GM18870 (cell line): ENCODE measurements around the gene CRTAP.
"Not testable (repeated sequence)": the region's sequence is repeated elsewhere in the genome, so short reads cannot be mapped to it uniquely, and the experiment has no call there.

Experiments used
- ATAC-seq: cut with Tn5 transposase; IDR thresholded peaks from one replicate; pipeline ENCODE4 v1.9.1; 2021; ENCODE audit warnings: moderate library complexity; ENCODE audit not compliant: unreplicated experiment

CRTAP gene

GRCh38 chr3:33173103-33173502, 59.3 kb downstream of the CRTAP start:
- no peak for ATAC-seq

DNA sequence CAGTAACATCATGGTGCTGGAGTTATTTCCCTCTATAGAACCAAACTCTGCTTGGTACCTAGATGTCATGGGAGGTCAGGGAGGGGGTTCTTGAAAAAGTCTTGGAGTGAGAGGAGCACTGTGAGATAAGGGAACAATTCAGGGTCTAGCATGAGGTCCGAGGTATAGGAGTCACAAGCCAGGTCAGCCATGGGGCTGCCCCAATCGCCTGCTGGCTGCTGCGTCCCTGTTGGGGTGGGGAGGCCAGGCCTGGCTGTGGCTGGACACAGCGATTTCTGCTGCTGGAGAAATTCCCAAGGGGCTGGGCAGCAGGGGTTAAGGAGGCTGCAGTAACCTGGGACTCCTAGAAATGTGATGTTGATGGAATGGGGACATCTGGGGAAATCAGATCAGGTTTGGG, 59.9 kb downstream of the CRTAP start:
- ATAC-seq = no peak

DNA sequence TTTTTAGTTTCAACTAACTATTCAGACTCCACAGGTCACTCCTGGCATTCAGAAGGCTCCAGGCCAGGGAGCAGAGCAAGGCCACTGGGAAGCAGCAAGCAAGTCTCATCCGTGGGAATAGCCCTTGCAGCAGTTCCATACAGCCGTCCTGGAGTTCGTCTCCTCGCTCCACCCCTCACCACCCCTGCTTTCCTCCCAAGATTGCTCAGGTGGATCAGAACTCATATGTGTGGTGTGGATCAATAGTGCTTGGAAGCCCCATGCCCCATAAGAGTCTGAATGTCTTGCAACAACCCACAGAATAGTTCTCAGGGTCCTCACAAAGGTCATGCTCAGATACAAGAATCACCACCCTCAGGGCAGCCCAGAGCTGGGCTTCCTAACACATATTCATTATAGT, 60.3 kb downstream of the CRTAP start:
- ATAC-seq = no peak

GRCh38 chr3:33174711-33175414, 61.0 kb downstream of the CRTAP start:
- no peak for ATAC-seq

DNA sequence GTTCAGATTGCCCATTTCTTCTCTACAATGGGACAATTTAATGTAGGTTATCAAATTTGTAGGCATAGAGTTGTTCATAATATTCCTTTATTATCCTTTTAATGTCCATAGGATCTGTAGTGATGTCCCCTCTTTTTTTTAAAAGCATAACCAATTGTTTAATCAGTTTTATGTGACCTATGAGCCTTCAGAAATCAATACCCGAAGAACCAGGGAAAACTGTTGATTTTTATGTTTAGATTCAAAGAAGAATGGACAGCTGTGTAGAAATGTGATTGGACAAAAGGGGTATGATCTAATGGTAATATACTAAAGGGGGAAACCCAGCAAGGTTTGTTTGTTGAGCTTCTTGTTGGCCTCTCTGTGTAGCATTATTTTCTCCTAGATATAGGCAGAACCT, 65.3 kb downstream of the CRTAP start:
- ATAC-seq = no peak

DNA sequence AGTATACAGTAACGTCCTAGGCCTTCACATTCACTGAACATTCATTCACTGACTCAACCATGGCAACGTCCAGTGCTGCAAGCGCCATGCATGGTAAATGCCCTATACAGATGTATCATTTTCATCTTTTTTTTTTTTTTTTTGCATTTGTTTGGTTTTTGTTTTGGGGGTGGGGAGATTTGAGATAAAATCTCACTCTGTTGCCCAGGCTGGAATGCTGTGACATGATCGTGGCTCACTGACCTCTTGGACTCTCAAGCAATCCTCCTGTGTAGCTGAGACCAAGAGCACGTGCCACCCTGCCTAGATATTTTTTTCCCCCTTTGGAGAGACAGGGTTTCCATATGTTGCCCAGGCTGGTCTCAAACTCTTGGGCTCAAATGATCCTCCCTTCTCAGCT, 67.4 kb downstream of the CRTAP start:
- ATAC-seq = no peak

GRCh38 chr3:33181641-33182040, 67.8 kb downstream of the CRTAP start:
- not testable (repeated sequence) for ATAC-seq

DNA sequence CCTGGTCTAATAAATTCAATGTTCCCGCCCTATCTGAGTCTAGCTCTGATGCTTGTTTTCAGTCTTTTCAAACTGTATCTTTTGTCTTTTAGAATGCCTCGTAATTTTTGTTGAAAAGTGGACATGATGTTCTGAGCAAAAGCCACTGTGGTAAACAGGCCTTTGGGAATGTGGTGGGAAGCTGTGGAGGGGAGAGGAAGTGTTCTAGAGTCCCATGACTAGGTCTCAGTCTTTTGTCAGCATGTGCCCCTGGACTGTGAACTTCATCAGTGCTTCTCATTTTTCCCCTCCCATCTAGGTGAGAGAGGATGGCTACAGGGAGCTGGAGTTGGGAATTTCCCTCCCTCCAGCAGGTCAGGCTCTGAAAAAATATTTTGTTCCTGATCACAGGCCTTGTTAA, 71.0 kb downstream of the CRTAP start:
- no peak for ATAC-seq

DNA sequence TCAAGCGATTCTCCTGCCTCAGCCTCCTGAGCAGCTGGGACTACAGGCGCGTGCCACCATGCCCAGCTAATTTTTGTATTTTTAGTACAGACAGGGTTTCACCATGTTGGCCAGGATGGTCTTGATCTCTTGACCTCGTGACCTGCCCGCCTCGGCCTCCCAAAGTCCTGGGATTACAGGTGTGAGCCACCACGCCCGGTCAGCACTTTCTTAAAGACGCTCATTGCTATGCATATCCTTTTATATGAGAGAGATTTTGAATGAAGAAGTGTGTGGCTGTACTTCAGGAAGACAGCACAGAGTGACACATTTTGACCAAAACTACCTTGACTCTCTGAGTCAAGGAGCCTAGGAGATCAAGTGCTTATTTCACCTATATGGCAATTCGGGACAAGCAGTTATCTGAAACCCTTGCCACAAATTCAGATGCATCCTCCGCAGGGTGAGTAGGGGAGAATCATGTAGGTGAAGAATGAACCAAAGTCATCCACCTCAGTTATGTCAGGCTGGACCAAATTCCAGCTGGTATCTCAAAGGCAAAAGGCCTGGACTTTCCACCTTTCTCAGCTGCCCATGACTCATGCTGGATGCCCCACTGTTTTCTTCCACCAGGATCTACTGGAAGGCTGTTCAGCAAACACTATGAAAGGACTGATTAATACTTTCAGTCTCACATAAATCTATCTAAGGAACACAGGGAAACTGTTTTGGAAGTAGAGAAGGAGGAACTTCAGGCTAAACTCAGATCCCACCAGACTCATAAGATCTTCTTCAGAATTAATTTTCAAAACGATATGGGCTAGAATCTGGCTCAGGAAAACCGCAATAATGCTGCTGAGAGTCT, 72.9 kb downstream of the CRTAP start:
- ATAC-seq = no peak

DNA sequence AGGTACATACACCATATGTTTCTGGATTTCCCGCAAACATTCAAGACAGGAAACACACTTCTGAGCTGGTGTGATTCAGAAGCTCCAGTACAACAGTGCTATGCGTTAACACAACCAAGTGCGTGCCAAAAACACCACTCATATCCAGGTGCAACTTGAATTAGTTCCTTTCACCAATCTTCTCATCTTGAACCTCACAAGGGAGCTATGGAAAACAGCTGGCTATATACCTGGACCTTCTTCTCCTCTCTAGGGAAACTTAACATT, 73.5 kb downstream of the CRTAP start:
- no peak for ATAC-seq

GRCh38 chr3:33194303-33194702, 80.5 kb downstream of the CRTAP start:
- no peak for ATAC-seq

DNA sequence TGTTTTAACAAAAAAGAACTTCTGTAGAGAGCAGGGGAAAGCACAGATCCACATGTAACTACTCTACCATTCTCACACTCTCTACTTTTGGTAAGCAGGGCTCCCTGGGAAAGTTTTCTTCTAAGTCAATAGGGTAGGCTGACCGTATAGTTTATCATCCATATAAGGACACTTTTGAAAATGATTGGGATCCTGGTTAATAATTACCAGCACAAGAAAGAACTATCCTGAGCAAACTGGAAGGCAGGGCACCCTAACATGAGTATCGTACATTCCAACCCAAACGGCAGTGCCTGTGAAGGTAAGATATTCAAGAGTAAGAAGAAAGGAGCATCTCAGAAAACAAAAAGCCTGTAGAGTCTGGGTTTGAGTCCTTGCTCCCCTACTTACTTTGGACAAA, 82.7 kb downstream of the CRTAP start:
- ATAC-seq = no peak
